HG02642 (cell line): ENCODE measurements around the gene KBTBD4.
A peak's percentile ranks its signal among the peaks of the same experiment; 100 is the strongest.
"Not testable (repeated sequence)": the region's sequence is repeated elsewhere in the genome, so short reads cannot be mapped to it uniquely, and the experiment has no call there.

Experiments
- ATAC-seq: cut with Tn5 transposase; IDR thresholded peaks from one replicate; pipeline ENCODE4 v1.9.1; 2021; ENCODE audit warnings: mild to moderate bottlenecking; ENCODE audit not compliant: unreplicated experiment, poor library complexity

KBTBD4 gene

GRCh38 chr11:47530721-47531120, 48.0 kb downstream of the KBTBD4 start:
- not testable (repeated sequence) for ATAC-seq

GRCh38 chr11:47529951-47530350, 48.8 kb downstream of the KBTBD4 start:
- no peak for ATAC-seq

DNA sequence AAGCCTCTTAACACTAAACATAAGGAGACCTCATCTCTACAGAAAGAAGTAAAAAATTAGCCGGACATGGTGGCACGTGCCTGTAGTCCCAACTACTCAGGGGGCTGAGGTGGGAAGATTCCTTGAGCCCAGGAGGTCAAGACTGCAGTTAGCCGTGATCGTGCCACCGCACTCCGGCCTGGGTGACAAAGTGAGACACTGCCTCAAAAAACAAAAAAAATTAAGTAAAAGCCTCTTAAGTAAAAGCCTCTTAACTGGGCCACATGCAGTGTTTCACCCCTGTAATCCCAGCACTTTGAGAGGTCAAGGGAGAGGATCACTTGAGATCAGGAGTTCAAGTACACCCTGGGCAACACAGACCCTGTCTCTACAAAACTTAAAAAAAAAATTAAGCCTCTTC, 51.6 kb downstream of the KBTBD4 start:
- no peak for ATAC-seq

GRCh38 chr11:47526032-47526431, 52.7 kb downstream of the KBTBD4 start:
- not testable (repeated sequence) for ATAC-seq

- peak; percentile 4 for ATAC-seq
These were observed 54.4 kb downstream of the KBTBD4 start for GRCh38 chr11:47524291-47524874.

- peak; percentile 44 for ATAC-seq
These were observed 55.1 kb downstream of the KBTBD4 start for GRCh38 chr11:47523490-47524225.
